Measurements from ENCODE around the gene MPDZ.

Gene MPDZ

DNA sequence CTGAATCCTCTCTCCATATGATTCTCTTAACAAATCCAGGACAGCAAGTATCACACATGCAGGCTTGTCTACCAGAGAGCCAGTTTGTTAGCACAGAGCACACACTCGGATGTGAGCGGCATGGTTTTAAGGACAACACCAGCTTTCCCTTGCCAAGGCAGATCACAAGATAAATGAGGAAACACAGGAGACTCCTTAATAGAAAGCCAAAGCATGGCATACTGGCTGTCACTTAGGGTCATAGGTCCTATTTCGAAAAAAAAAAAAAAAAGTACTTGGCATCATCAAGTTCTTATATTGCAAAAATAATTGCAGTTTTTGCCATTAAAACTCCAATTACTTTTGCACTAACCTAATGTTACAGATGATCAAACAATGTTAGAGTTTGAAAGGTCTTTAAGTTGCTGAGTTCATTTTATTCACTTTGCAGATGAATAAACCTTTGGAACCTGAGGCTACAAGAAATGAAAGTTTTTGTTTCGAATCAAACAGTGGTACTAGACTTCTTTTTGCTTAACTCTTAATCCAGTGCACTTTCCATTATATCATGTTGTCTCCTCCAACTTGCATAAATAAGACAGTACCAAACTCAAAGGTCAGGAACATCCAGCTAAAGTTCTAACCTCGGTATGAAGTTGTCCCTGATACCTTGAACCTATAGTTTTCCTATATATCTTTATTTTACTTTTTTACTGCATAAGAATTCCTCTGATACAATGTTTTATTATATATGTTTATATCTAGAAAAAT is 138.5 kb downstream of the MPDZ start:
- no peak for DNase-seq (ENCODE audit: low read depth)

DNA sequence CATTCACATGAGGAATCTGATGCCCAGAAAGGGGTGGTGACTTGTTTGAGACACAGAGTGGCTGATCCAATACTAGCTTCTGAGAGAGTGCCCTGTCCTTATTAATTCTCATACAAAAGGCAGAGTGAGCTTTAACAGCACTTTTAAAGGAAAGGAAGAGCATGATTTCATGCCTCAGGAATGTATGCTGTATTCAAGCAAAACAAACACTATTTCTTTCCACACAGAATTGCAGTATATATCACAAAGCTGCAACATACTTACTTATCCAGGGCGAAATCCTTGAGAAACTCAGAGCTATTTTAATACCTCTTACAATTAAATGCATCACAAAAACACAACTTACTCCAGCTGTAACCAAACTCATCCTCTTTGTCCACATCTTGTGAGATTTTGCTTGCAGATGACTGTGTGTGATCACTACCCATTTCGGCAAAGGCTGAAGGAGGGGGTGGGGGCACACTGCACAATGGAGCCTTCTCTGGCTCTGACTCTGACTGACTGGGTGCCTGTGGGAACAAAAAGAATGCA is 139.8 kb downstream of the MPDZ start:
- DNase-seq (ENCODE audit: low read depth) = peak; percentile 62

DNA sequence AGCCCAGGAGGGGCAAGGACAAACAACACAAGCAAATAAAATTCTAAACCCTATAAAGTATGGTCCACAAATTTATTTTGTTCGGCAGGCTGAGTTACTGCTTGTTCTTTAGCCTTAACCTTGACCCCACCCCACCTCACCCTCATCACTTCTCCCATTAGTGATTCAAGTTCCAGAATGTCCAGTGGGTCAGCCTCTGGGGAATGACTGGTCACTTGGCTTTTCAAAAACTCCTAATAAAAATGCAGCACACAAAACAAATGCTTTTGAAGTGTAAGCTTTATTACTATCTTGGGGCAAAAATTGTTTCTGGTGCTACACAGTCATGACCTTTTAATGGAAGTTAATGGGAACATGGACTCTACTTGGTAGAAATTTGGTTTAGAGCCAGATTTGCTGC is 142.1 kb downstream of the MPDZ start:
- DNase-seq (ENCODE audit: low read depth) = no peak

DNA sequence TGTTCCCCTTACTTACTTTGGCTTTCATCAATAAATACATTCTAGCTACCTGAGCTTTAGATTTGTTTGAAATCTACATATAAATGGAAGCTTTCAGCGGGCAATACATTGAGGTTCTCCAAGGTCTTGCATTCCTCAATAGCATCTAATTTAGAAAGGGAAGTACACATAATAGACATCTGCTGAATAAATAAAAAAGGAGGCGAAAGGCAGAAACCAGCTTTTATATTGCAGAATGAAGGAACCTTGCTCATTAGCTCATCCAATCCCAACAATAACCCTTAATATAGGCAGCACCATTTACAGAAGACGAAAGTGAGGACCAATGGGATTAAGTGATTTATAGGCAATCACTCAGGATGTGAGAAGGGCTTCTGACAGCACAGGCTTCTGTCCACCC is 147.5 kb downstream of the MPDZ start:
- no peak for DNase-seq (ENCODE audit: low read depth)

DNA sequence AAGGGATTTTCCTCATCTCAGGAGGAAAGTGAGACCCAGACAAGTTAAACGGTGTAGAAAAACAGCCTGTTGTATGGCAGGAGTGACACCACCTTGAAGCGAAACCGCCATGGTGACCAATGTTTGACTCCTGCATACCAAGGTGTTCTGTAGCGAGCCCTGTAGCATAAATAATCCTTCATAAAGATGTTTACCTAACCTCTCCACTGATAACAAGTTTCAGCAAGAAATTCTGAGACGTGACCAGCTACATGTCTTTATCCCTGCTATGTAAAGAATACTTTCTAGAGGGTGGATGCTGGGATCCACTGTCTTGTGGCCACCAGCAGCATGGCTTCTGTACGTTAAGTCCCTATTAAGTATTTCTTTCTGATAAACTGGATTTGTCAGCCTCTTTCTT is 148.1 kb downstream of the MPDZ start:
- DNase-seq (ENCODE audit: low read depth) = no peak

DNA sequence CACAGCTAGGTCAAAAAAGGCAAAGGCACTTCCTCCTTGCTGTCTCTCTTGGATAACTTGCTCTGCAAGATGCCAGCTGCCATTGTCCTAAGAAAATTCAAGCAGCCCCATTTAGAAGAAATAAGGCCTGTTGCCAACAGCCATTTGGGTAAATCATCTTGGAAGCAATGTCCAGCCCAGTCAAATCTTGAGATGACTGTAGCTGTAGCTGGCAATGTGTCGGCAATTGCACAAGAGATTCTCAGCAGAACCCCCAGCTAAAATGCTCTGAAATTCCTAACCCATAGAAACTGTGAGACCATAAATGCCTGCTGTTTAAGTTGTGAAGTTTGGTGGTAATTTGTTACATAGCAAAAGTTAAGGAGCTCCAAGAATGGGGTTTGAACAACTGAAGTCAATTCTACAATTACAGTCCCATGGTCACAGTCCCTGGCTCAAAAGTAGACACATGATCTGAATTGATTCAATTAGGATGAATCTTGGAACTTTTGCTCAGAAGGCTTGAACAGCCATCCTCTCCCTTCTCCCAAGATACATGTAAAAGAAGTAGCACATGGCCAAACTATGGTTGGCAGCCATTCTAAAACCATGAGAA is 151.1 kb downstream of the MPDZ start:
- DNase-seq (ENCODE audit: low read depth) = no peak

DNA sequence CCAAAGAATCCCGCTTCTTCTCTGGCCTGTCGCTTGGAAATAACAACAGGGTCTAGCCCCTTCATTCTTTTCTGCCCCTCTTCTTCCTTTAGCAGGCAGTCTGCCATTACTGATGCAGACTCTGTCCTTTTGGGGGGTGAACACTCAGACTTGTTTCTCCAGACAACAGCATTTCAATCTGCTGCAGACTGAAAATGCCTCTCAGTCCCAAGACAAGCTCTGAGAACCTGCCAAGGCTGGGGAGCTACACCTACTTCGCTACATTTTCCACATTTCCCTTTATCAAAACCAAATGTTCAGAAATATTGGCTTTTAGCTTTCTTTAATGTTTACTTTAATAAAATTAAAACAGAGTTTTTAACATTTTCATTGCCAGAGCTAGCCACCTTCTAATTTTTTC is 152.4 kb downstream of the MPDZ start:
- DNase-seq (ENCODE audit: low read depth) = no peak

DNA sequence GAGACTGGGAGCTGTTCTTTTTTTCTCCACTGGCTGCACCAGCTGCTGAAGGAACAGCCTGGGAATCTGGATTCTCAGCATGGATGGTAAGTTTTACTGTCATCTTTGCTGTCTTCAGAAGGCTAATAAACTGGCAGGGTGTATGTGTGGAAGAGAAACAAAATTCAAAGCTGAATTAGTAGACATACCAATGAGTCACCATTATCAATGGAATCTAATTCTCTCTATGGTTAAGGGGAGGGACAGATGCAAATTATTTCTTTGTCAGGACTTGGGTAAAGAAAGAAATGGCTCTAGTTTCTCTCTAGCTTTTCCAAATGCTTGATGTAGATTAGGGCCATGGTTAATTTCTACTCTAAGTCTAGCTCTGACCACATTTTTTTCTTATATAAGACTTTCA is 154.2 kb downstream of the MPDZ start:
- DNase-seq (ENCODE audit: low read depth) = no peak

DNA sequence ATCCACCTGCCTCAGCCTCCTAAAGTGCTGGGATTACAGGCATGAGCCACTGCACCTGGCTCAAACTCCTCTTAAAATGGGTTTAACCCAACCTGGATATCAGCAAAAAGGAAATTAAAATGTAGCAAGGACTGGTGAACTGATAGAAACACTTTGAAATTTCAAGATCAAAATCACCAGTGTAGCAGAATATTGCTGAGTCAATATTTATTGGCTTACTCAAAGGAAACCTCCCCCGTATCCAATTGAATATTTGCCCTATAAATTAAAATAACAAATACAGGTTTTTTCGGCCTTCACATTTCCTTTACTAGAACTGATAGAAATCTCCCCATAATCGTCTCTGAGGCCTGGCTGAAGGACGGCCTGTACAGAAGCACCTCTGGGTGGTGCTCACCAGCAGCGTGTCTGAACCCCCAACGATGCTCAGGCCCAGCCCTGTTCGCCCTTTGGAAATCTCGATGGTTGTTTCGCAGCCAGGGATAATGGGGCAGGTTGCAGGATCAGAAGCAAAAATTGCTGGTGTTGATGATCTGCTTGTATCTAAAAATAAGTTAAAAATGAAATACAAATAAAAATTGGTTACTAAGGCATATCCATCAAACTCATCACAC is 156.6 kb downstream of the MPDZ start:
- DNase-seq (ENCODE audit: low read depth) = no peak

DNA sequence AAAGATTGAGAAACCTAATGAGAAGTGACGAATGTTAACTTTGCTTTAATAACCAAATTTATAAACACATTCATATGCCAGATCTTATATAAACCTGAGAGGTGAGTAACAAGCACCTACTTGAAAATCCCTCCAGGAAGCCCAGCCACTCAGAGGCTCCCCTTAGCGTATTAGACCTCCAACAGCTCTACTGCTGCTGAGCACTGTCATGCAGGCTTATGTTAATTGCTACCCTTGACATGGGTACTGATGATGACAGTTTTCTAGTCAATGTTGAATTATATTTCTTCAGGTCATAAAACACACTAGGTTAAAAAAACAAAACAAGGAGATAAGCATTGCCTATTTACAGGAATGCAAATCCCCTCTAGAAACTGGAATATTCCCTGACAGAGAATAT is 161.2 kb downstream of the MPDZ start:
- no peak for DNase-seq (ENCODE audit: low read depth)

DNA sequence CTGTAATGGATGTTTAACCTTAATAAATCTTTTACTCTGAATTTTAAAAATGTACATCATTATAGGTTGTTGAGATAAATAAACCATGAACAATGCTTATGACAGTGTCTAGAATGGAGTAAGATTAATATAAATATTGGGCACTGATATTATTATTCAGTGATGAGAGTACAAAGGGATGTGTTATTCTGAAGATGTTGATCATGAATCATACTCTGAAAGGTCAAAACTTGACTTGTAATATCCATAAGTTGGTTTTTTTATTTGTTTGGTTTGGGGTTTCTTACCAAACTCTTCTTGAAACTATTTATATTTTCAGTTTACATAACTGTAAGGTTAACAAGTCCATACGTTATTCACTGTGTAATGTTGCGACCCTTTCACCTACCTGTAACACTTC is 163.2 kb downstream of the MPDZ start:
- no peak for DNase-seq (ENCODE audit: low read depth)

DNA sequence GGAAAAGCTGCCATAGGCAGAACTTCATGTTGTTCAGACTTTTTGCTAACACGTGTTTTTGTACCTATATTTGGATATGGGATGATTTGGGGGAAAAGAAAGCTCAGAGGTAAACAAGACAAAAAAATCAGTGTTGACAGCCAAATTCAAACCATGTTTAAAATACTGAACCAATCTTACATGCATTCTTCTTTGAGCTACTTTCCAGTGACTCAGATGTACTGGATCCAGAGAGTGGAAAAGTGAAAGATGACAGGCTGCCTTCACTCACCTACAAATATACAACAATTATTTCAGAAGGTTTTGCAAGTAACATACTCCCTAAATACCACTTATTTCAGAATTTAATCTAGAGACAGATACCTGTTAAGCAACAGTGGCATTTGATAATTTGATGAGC is 165.7 kb downstream of the MPDZ start:
- peak; percentile 3 for DNase-seq (ENCODE audit: low read depth)

DNA sequence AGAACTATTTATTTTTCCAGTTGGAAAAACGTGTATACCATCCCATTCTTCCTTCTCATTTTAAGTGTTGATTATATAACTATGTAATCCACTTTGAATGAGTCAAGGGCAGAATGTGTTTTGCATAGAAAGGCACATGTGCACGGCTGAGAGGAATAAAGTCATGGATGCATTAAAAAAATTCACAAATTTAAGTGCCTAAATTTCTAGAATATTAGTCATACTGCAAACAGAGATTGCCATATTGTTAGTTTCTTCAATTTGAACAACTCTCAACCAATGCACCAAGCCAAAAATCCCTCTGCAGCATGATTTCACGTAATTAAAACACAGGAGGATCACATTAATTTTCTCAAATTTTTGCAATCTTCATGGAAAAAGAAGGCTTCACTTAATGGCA is 166.3 kb downstream of the MPDZ start:
- DNase-seq (ENCODE audit: low read depth) = peak; percentile 2

DNA sequence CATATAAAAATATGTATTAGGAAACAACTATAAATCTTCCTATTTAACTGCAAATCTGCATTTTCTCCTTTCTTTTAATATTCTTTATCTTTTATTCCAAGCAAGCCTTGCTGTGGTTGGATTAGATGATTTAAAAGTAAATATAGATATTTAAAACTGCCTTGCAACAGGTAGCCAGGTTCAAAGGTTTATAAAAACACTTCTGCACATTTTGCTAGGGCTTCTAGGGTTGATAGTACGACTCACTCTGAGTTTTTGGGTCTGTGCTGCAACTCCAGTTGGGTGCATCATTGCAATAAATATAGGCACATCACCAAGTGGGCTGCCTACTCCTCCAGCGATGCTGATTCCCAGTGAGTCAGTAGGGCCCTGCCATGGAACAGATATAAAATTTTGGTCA is 167.7 kb downstream of the MPDZ start:
- no peak for DNase-seq (ENCODE audit: low read depth)

DNA sequence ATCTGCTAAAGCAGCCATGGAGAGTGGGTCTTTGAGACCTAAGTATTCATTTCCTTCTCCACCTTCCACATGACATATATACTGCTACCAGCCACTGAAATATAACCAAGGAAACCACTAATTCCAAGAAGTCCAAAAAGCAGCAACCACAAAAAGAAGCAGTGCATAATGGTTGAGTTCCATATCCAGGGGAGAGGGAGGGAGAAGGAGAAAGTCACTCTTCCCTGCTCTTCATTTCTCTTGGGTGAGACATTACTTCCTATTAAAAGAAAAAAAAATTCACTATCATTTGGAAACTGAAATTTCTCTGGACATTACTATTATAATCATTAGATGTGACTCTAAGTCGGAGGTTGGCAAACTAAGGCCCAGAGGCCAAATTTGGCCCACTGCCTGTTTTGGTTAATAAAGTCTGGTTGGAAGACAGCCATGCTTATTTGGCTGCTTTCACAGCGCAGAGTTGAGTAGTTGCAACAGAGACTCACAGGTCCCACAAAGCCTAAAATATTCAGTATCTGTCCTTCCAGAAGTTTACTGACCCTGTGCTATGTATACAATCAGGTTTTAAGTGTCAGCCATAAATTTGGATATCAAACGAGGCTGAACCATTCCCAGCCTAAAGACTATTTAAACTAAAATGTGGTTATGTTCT is 168.6 kb downstream of the MPDZ start:
- DNase-seq (ENCODE audit: low read depth) = no peak

DNA sequence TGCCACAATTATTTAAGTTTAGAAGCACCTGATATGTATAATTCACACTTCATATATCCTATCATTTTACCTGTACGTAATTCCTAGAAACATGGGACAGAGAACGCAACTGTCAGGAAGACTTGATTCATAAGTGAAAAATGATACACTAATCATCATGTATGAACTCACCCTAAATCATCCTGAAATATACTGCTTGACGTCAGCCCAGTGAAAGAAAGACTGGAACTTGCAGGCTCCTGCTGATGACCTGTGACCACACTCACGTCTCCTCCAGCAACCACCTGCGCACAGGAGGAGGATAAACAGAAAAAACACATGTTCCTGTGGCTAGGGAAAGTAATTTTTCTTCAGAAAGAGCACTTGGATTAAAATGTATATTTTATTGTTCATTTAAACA is 169.7 kb downstream of the MPDZ start:
- DNase-seq (ENCODE audit: low read depth) = no peak

DNA sequence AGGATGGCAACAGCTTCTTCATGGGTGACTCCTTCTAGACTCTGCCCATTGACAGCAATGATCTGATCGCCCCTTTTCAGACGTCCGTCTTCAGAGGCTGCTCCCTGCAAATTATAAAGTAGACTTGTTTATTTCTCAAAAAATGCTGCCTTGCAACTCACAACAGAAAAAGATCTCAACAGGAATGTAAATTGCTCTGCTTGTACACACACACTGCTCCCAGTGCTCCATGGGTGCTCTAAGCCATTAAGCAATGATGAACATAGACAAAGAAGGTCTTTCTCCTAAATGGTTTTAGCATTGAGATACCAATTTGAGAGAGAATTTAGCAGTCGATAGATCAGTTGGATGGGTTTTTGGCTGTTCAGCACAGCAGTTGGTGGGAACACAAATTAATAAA is 172.5 kb downstream of the MPDZ start:
- DNase-seq (ENCODE audit: low read depth) = no peak

DNA sequence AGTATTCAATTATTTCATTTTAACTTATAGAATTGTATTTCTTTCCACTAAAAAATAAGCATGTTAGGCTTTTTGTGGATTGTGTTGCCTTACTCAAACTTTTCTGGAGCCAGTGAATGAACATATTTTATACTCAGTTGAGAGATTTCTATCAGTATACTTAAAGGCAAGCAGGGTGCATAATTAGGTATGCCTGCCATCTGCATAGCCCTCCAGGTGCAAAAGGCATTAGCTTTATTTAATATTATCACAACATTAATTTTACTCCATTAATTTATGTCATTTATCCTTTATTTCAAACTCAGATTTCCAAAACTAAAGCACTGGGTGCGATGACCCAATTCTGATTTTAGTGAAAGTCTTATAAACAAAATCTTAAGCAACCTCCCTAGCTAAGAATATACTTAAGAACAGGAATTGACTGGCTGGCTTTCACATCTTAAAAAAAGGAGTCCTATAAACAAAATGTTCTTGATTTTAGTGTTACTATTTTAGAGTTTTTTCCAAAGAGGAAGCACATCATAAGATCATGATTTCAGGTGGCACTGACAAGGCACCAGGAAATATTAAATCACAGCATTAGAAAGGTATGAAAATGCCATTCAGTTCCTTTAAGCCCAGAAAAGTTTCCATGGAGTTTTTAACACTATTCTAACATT is 178.4 kb downstream of the MPDZ start:
- no peak for DNase-seq (ENCODE audit: low read depth)

DNA sequence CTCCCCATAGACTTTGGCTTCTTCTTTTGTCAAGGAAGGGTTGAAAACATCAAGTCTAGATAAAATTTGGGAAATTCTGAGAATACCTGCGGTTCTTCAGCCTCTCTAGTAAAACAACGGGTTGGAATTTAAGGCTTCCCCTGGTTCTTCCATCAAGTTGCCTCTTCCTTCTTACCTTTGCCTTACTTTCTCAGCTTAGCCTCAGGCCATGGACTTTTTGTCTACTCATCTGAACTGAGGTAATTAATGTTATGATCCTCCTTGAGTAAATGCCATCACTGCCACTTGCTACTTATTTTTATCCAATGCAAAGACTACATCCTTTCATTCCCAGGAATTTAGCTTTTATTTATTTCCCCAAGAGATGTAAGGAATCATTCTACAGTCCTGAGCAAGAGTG is 184.4 kb downstream of the MPDZ start:
- no peak for DNase-seq (ENCODE audit: low read depth)

DNA sequence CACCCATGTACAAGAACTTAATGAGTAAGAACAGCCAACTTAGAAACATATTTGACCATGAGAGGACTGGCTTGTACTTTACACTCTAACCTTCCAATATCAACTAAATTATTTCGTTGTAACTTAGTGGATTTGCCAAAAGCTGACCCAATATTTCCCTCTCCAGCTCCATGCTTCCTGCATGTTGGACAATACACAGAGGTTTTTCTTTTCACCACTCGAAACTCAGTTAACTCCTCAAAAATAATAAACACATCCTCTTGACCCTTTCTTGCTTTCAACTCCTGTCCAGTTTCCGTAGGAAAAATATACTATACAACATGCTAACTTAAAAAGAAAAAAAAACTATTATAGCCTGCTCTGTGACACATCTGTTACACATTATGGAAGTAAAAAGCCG is 188.9 kb downstream of the MPDZ start:
- DNase-seq (ENCODE audit: low read depth) = no peak

DNA sequence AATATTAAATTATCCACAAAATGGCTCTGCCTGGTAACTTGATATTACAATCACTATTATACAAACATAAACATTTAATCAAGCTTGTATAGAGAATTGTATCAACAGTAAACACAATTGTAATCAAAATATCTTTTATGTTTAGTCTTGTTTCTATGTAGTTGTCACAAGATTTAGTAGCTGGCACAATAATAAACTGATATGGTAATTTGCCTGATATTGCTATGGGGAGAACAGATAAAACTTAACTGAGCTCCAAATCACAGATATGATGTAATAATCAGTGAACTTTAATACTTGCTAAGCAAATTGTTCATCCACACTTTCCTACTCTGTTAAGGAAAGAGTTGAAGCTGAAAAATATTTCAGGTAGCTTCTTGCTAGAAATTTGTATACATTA is 189.8 kb downstream of the MPDZ start:
- DNase-seq (ENCODE audit: low read depth) = no peak

DNA sequence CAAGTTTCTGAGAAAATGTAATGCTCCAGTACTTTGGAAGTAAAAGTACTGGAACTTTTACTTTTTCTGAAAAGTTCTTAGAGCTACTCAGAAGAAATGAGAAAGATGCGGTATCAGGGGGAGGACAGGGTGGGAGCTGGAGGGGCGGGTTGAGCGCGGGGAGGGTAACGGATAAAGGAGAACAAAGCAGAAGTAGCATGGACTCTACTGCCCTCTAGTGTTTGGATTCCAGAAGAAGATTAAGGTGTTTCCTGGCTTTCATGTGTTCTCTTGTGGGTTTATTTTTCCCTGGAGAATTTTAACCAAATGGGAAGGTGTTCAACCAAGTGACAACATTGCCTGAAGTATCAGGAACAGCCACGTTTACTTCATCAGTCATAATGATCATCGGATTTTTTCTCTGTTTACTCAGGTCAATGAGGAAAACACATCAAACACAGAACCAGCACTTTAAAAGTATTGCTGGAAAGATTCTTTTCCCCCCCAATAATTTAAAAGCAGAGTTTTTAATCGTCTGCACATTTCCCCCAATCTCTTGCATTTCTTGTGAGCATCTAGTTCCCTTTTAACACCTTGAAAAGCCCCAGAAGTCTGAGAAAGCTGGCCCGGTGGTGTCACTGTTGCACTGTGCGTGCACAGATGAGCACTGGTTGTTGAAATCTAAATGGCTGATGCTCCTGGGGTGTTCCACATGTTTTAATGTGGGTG is 190.6 kb downstream of the MPDZ start:
- DNase-seq (ENCODE audit: low read depth) = peak; percentile 8

All from HS-27A (cell line).